SK-N-SH (cell line): ENCODE data around the gene KCNN1. TPM values are rescaled to one million over a fixed set of nuclear protein-coding genes. Genes with fewer than 3 reads are reported as not detected.
A peak's percentile ranks its signal among the peaks of the same experiment; 100 is the strongest.

Source experiments
- CTCF ChIA-PET: fragments of 300-600, 350-600 bp; formaldehyde crosslinking; extraction: SDS; loops from one replicate; lab custom pipeline; 2021; lab: Yijun Ruan, JAX
- POLR2A ChIA-PET: fragments of 350-600 bp; sonication (Branson Sonifier 250); formaldehyde crosslinking; extraction: SDS; loops from one replicate; lab custom pipeline; 2020; ENCODE audit warnings: antibody characterized with exemption, inconsistent platforms; lab: Yijun Ruan, JAX
- DNase-seq: peaks from one replicate; pipeline ENCODE4 v3.0.0; 2012
- H2AFZ ChIP-seq: fragments of 200-600 bp; sonication (generic); 2 replicates; pipeline ENCODE4 v1.8.1; 2016; ENCODE audit warnings: antibody characterized with exemption, mild to moderate bottlenecking, low read depth
- H3F3A ChIP-seq: fragments of 200-600 bp; sonication (generic); replicated peaks from 2 replicates; pipeline ENCODE3; 2016; ENCODE audit warnings: antibody characterized with exemption, mild to moderate bottlenecking; ENCODE audit not compliant: insufficient read depth
- H3K27ac ChIP-seq, 2 experiments: fragments of 200-500 bp in 1 of 2; fragments of 200-600 bp in 1 of 2; sonication (Bioruptor generic) in 1 of 2; sonication (generic), shearing (Covaris generic) in 1 of 2; 2 replicates each; pipeline versions ENCODE4 v1.5.1 to v1.6.1; 2014 to 2016; ENCODE audit warnings: low read depth in 2 of 2, inconsistent platforms in 1 of 2, low read length in 1 of 2, mild to moderate bottlenecking in 1 of 2, mixed read lengths in 1 of 2
- H3K27me3 ChIP-seq: fragments of 200-600 bp; sonication (generic), shearing (Covaris generic); 2 replicates; pipeline ENCODE4 v1.6.1; 2016; ENCODE audit warnings: mixed run types; ENCODE audit not compliant: insufficient read depth
- H3K36me3 ChIP-seq, 2 experiments: fragments of 200-500 bp in 1 of 2; fragments of 200-600 bp in 1 of 2; sonication (Bioruptor generic) in 1 of 2; sonication (generic) in 1 of 2; replicated peaks in 1 of 2; 2 replicates each; pipeline versions ENCODE3 to v1.5.1; 2014 to 2016; ENCODE audit warnings: low read length in 1 of 2, mild to moderate bottlenecking in 1 of 2; ENCODE audit not compliant: insufficient read depth in 2 of 2, control insufficient read depth in 1 of 2
- H3K4me1 ChIP-seq, 2 experiments: fragments of 200-500 bp in 1 of 2; fragments of 200-600 bp in 1 of 2; sonication (Bioruptor generic) in 1 of 2; sonication (generic), shearing (Covaris generic) in 1 of 2; 2 replicates each; pipeline versions ENCODE4 v1.5.1 to v1.6.1; 2014 to 2016; ENCODE audit warnings: low read depth in 1 of 2, low read length in 1 of 2, mixed run types in 1 of 2; ENCODE audit not compliant: insufficient read depth in 2 of 2, control insufficient read depth in 1 of 2
- H3K4me2 ChIP-seq: fragments of 200-600 bp; sonication (generic), shearing (Covaris generic); 2 replicates; pipeline ENCODE4 v1.6.1; 2017; ENCODE audit warnings: mixed run types
- H3K4me3 ChIP-seq, 2 experiments: fragments of 200-500 bp in 1 of 2; fragments of 200-600 bp in 1 of 2; sonication (Bioruptor generic) in 1 of 2; sonication (generic), shearing (Covaris generic) in 1 of 2; 2 replicates each; pipeline versions ENCODE4 v1.5.1 to v1.8.1; 2014 to 2016; ENCODE audit warnings: low read depth in 2 of 2, inconsistent platforms in 1 of 2, low read length in 1 of 2, mild to moderate bottlenecking in 1 of 2, mixed read lengths in 1 of 2, moderate library complexity in 1 of 2
- H3K79me2 ChIP-seq: fragments of 200-600 bp; sonication (generic); 2 replicates; pipeline ENCODE4 v1.8.1; 2017; ENCODE audit warnings: mild to moderate bottlenecking; ENCODE audit not compliant: insufficient read depth
- H3K9ac ChIP-seq: fragments of 200-600 bp; sonication (generic); 2 replicates; pipeline ENCODE4 v1.6.1; 2017; ENCODE audit warnings: mixed run types
- H3K9me2 ChIP-seq: fragments of 200-600 bp; sonication (generic); 2 replicates; pipeline ENCODE4 v1.6.1; 2017; ENCODE audit warnings: mixed run types
- H3K9me3 ChIP-seq: fragments of 200-600 bp; sonication (generic); 2 replicates; pipeline ENCODE4 v1.6.1; 2017; ENCODE audit warnings: mixed run types, mild to moderate bottlenecking, moderate library complexity
- H4K20me1 ChIP-seq: fragments of 200-600 bp; sonication (generic); 2 replicates; pipeline ENCODE4 v1.6.1; 2017; ENCODE audit warnings: mild to moderate bottlenecking, mixed run types; ENCODE audit not compliant: insufficient read depth
- EP300 ChIP-seq, 2 experiments: IDR thresholded peaks; 2 replicates each; pipeline versions ENCODE4 v1.4.0 to v1.6.1; 2012; ENCODE audit warnings: borderline replicate concordance in 1 of 2, low read depth in 1 of 2, low read length in 1 of 2
- FOSL2 ChIP-seq: IDR thresholded peaks from 2 replicates; pipeline ENCODE4 v1.4.0; 2012; ENCODE audit warnings: low read depth, mild to moderate bottlenecking, moderate library complexity, borderline replicate concordance
- FOXM1 ChIP-seq: IDR thresholded peaks from 2 replicates; pipeline ENCODE4 v1.4.0; 2012; ENCODE audit warnings: low read depth, mild to moderate bottlenecking
- GATA2 ChIP-seq: sonication (generic); formaldehyde crosslinking; IDR thresholded peaks from 2 replicates; pipeline ENCODE4 v1.5.0; 2020; ENCODE audit warnings: mild to moderate bottlenecking, missing genetic modification reagents
- JUND ChIP-seq: IDR thresholded peaks from 2 replicates; pipeline ENCODE4 v1.4.0; 2012
- MXI1 ChIP-seq: IDR thresholded peaks from 2 replicates; pipeline ENCODE4 v1.6.1; 2012; ENCODE audit warnings: mild to moderate bottlenecking, low read depth, low read length, improper control_type of control experiment
- NFIC ChIP-seq: IDR thresholded peaks from 2 replicates; pipeline ENCODE4 v1.4.0; 2012; ENCODE audit warnings: borderline replicate concordance
- POLR2AphosphoS5 ChIP-seq: IDR thresholded peaks from 2 replicates; pipeline ENCODE4 v1.6.1; 2012; ENCODE audit warnings: low read depth, low read length
- RCOR1 ChIP-seq: fragments of 150-350 bp; IDR thresholded peaks from 2 replicates; pipeline ENCODE4 v1.6.1; 2017; ENCODE audit warnings: antibody characterized with exemption, low read length
- REST ChIP-seq: IDR thresholded peaks from 2 replicates; pipeline ENCODE4 v1.6.1; 2012; ENCODE audit warnings: mild to moderate bottlenecking, low read depth, low read length, moderate library complexity
- TAF1 ChIP-seq: IDR thresholded peaks from 2 replicates; pipeline ENCODE4 v1.6.1; 2012; ENCODE audit warnings: low read depth, mild to moderate bottlenecking, low read length, moderate library complexity, borderline replicate concordance
- WGBS: methylation state at CpG from one replicate; pipeline ENCODE4 v1.1.6; 2017; ENCODE audit warnings: low lambda C conversion rate; 5-methylcytosine and 5-hydroxymethylcytosine counted together
- polyA plus RNA-seq, 3 experiments: library from polyadenylated mRNA; depleted of rRNA; stranded (reverse); fragments of >200 nt; gene quantifications; 2 replicates each; pipeline ENCODE4 v1.2.3, GENCODE V29; 2012

The KCNN1 gene
- polyA plus RNA-seq, 1 of the 3 experiments (the other 2 are of a cell fraction) = 3.6 TPM

- Histone ChIP-seq H3K27ac (no peak overlapping the region), H4K20me1 (peaks cover 6% of the 10 kb centered on the region), H3K36me3 (peaks cover 0 to 2% of the 10 kb centered on the region in 2 experiments), H3K4me3 (no peak overlapping the region), H3K79me2 (no peaks in the 10 kb centered on the region), H3K9ac (no peak overlapping the region), H3K9me2 (no peaks in the 10 kb centered on the region), H3K9me3 (no peaks in the 10 kb centered on the region), H2AFZ (no peak overlapping the region), H3F3A (peaks cover 18% of the 10 kb centered on the region), H3K4me2 (no peak overlapping the region), H3K4me1 (peaks cover 7 to 11% of the 10 kb centered on the region in 2 experiments; a peak in 2 of 4 replicates), H3K27me3 (no peaks in the 10 kb centered on the region)
- POLR2A ChIA-PET = no interaction called here
- TF ChIP-seq JUND = no peak; the same call in 1 of the 2 replicates
- no peak for TF ChIP-seq MXI1
- no peak for TF ChIP-seq EP300 (IDR thresholded peaks at IDR 0.05; ENCODE audit: borderline replicate concordance in 1 of 2, low read depth in 1 of 2, low read length in 1 of 2)
- no peak for TF ChIP-seq GATA2
- no peak for TF ChIP-seq TAF1
- TF ChIP-seq REST = no peak
- TF ChIP-seq NFIC = peak; percentile 45; the same call in 1 of the 2 replicates
- peak; percentile 71 for TF ChIP-seq FOSL2
- no peak for TF ChIP-seq POLR2AphosphoS5
- no peak for TF ChIP-seq RCOR1
- TF ChIP-seq FOXM1 = no peak
- DNase-seq = no peak
- CTCF ChIA-PET = interaction anchor here (0.8 to 21.7 kb wide), 3 partner anchors 9 to 52 kb away, joined by 3 to 464 read pairs (median 69); partner anchors contain the start of gene CCDC124
- 51% methylated on average over 4 of the region's 4 CpGs for WGBS
Observed at GRCh38 chr19:17944301-17944700, 22.6 kb upstream of the KCNN1 start.

GRCh38 chr19:17946965-17947784 is 19.7 kb upstream of the KCNN1 start:
- no peaks in the 10 kb centered on the region for H3K79me2 ChIP-seq
- H3K27me3 ChIP-seq = peaks cover 22% of the 10 kb centered on the region
- peak overlapping the region; percentile 91 for H3K4me2 ChIP-seq
- H3F3A ChIP-seq = peaks cover 18% of the 10 kb centered on the region
- DNase-seq = no peak
- H3K4me3 ChIP-seq = peak overlapping the region; percentile 49 to 67
- peaks cover 0 to 2% of the 10 kb centered on the region in 2 experiments for H3K36me3 ChIP-seq
- no peaks in the 10 kb centered on the region for H3K9me2 ChIP-seq
- H2AFZ ChIP-seq = peak overlapping the region; percentile 79
- peaks cover 11 to 17% of the 10 kb centered on the region in 2 experiments; a peak in 2 of 4 replicates for H3K4me1 ChIP-seq
- no peaks in the 10 kb centered on the region for H3K9me3 ChIP-seq
- peak overlapping the region in 1 of 2 experiments; percentile 46; a peak in 1 of 4 replicates for H3K27ac ChIP-seq
- POLR2A ChIA-PET = interaction anchor here (0.7 to 1.9 kb wide), 3 partner anchors 26 to 617 kb away, joined by 3 to 4 read pairs (median 3); partner anchors contain the start of gene RPL18A
- peak; percentile 11; the same call in 1 of the 2 replicates for TF ChIP-seq MXI1
- no peak for TF ChIP-seq GATA2
- CTCF ChIA-PET = interaction anchor here (0.7 to 21.7 kb wide), 5 partner anchors 12 to 151 kb away, joined by 3 to 464 read pairs (median 4); partner anchors contain the start of gene CCDC124
- WGBS = 23% methylated on average over 12 of the region's 29 CpGs
- H3K9ac ChIP-seq = peak overlapping the region; percentile 53; the same call in 1 of the 2 replicates
- peaks cover 6% of the 10 kb centered on the region for H4K20me1 ChIP-seq
